Naive thymus-derived CD8-positive, alpha-beta T cell (primary cell): ENCODE results near the gene CSAG1. TPM values are rescaled to one million over a fixed set of nuclear protein-coding genes. Genes with fewer than 3 reads are reported as not detected.
"Not testable (repeated sequence)": the region's sequence is repeated elsewhere in the genome, so short reads cannot be mapped to it uniquely, and the experiment has no call there.

Experiments
- ATAC-seq, 2 donors: fragments of 150-1000 bp; cut with Tn5 transposase in 1 of 2; sonication (Bioruptor Pico), chemical (Tn5 transposase) in 1 of 2; 1 replicate in 1 of 2; 2 replicates in 1 of 2; pipeline ENCODE4 v1.10.0; 2021; ENCODE audit warnings: mild to moderate bottlenecking in 2 of 2, moderate library complexity in 2 of 2
- POLR2A ChIA-PET: fragments of 350-600 bp; sonication (Branson Sonifier 250); formaldehyde crosslinking; loops from one replicate; lab custom pipeline; 2021; ENCODE audit warnings: antibody characterized with exemption; lab: Charles Lee
- DNase-seq, 10 donors: peaks; one replicate each; pipeline versions ENCODE4 v3.0.0 to v3.0.0-alpha.2; 2020 to 2022
- H3K27ac Mint-ChIP-seq, 10 donors: one replicate each; pipeline ENCODE4 v1.8.0; 2020 to 2022; ENCODE audit warnings: mild to moderate bottlenecking in 10 of 10, mixed read lengths in 10 of 10, moderate library complexity in 4 of 10, inconsistent platforms in 1 of 10
- H3K27me3 Mint-ChIP-seq, 5 donors: one replicate each; pipeline ENCODE4 v1.8.0; 2021 to 2022; ENCODE audit warnings: mixed read lengths in 5 of 5
- H3K36me3 Mint-ChIP-seq, 3 donors: one replicate each; pipeline ENCODE4 v1.8.0; 2020 to 2022; ENCODE audit warnings: mixed read lengths in 3 of 3, mild to moderate bottlenecking in 2 of 3, inconsistent platforms in 1 of 3
- H3K4me1 Mint-ChIP-seq, 4 donors: one replicate each; pipeline ENCODE4 v1.8.0; 2021 to 2022; ENCODE audit warnings: mixed read lengths in 4 of 4
- H3K4me3 Mint-ChIP-seq, 10 donors: one replicate each; pipeline ENCODE4 v1.8.0; 2020 to 2022; ENCODE audit warnings: mild to moderate bottlenecking in 10 of 10, mixed read lengths in 10 of 10, moderate library complexity in 6 of 10, inconsistent platforms in 1 of 10
- H3K9me3 Mint-ChIP-seq, 9 donors: one replicate each; pipeline ENCODE4 v1.8.0; 2020 to 2022; ENCODE audit warnings: mixed read lengths in 9 of 9, mild to moderate bottlenecking in 3 of 9, inconsistent platforms in 1 of 9, moderate library complexity in 1 of 9
- polyA plus RNA-seq, 3 donors: library from polyadenylated mRNA; unstranded; fragments of 300-500 nt; fragmentation: Illumina TruSeq; gene quantifications; one replicate each; pipeline ENCODE4 v1.2.3, GENCODE V29; 2021
- total RNA-seq, 8 experiments: library from RNA in 2 of 8; stranded (reverse) in 2 of 8; gene quantifications; one replicate each; pipeline ENCODE4 v1.2.3 and lab custom pipeline; 2021 to 2026

The CSAG1 gene, protein sequence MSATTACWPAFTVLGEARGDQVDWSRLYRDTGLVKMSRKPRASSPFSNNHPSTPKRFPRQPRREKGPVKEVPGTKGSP
- total RNA-seq (not detected), polyA plus RNA-seq (not detected), total RNA-seq (lab: John Stamatoyannopoulos, UW) (0 reads per million in 6 experiments)

DNA sequence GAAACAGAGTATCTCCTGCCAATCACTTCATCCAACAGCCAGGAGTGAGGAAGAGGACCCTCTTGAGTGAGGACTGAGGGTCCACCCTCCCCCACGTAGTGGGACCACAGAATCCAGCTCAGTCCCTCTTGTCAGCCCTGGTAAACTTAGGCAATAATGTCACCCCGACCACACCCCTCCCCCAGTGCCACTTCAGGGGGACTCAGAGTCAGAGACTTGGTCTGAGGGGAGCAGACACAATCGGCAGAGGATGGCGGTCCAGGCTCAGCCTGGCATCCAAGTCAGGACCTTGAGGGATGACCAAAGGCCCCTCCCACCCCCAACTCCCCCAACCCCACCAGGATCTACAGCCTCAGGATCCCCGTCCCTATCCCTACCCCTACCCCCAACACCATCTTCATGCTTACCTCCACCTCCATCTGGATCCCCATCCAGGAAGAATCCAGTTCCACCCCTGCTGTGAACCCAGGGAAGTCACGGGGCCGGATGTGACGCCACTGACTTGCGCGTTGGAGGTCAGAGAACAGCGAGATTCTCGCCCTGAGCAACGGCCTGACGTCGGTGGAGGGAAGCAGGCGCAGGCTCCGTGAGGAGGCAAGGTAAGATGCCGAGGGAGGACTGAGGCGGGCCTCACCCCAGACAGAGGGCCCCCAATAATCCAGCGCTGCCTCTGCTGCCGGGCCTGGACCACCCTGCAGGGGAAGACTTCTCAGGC lies at the start of gene CSAG1, which contains the start of gene MAGEA12:
TSS of gene CSAG1 (minus strand) at position 461 of the 715 bp plus-strand sequence. CDS start 1,261 bp downstream, outside the sequence.
TSS of gene MAGEA12 (plus strand) at position 497 of the 715 bp plus-strand sequence. CDS start 2,405 bp downstream, outside the sequence.
- Mint-ChIP-seq H3K9me3 (no peaks in the 10 kb centered on the region), H3K4me3 (no peak within 1 kb of the TSS), H3K27ac (no peak within 1 kb of the TSS), H3K27me3 (peaks cover 0 to 3% (median 0%) of the 10 kb centered on the region in 5 donors), H3K36me3 (no peaks in the 10 kb centered on the region), H3K4me1 (no peaks in the 10 kb centered on the region)
- POLR2A ChIA-PET, result no interaction called here
- DNase-seq (no peak), ATAC-seq (no peak)

DNA sequence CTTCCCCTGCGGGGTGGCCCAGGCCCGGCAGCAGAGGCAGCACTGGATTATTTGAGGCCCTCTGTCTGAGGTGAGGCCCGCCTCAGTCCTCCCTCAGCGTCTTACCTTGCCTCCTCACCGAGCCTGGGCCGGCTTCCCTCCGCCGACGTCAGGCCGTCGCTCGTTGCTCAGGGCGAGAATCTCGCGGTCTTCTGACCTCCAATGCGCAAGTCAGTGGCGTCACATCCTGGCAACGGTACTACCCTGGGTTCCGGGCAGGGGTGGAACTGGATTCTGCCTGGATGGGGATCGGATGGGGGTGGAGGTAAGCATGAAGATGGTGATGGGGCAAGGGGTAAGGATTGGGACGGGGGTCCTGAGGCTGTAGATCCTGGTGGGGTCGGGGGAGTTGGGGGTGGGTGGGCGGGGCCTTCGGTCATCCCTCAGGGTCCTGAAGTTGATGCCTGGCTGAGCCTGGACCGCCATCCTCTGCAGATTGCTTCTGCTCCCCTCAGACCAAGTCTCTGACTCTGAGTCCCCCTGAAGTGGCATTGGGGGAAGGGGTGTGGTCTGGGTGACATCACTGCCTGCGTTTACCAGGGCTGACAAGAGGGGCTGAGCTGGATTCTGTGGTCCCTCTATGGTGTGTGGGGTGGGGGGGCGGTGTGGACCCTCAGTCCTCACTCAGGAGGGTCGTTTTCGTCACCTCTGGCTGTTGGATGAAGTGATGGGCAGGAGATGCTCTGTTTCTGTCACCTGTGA lies 36.2 kb upstream of the CSAG1 start, which contains the start of gene MAGEA6:
TSS of gene MAGEA6 (minus strand) at position 141 of the 741 bp plus-strand sequence. CDS start 2,039 bp downstream, outside the sequence.
- H3K4me3 Mint-ChIP-seq, H3K9me3 Mint-ChIP-seq, H3K36me3 Mint-ChIP-seq, DNase-seq, H3K27ac Mint-ChIP-seq, ATAC-seq, POLR2A ChIA-PET, H3K27me3 Mint-ChIP-seq, H3K4me1 Mint-ChIP-seq: not testable (repeated sequence)

DNA sequence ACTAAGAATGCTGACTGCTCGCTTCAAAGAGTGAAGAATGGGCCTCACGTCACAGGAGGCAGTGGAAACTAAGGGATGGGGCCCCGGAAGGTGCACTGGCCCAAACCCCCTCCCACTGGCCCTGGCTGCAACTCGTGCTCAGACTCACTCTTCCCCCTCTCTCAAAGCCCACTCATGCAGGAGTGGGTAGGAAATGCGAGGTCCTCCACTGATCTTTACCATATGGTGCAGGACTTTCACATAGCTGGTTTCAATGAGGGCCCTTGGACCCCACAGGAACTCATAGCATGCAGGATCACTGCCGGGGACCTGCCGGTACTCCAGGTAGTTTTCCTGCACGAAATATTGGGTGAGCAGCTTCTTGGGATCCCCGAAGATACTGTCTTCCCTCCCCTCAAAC lies 33.0 kb upstream of the CSAG1 start:
- H3K27me3 Mint-ChIP-seq, H3K9me3 Mint-ChIP-seq, H3K27ac Mint-ChIP-seq, H3K4me3 Mint-ChIP-seq, H3K36me3 Mint-ChIP-seq, ATAC-seq, DNase-seq, POLR2A ChIA-PET, H3K4me1 Mint-ChIP-seq: not testable (repeated sequence)

DNA sequence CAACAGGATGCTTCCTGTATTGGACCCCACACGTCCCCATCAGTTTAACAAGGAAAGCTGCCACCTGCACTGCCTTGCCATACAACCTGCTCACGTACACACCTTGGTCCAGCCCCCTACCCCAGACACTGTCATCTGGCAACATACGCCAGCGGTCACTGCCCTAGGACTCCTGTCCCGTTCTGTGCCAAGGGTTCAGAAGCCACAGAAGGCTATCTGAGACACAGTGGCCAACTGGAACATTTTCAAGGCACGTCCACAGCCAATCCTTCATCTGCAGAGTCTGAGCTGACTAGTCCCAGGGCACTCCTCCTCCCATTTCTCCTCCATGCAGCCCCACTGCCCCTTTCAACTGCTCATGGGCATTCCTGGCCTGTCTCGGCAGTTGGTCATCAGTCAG lies 28.1 kb upstream of the CSAG1 start:
- POLR2A ChIA-PET, H3K4me3 Mint-ChIP-seq, H3K27me3 Mint-ChIP-seq, ATAC-seq, H3K36me3 Mint-ChIP-seq, DNase-seq, H3K27ac Mint-ChIP-seq, H3K9me3 Mint-ChIP-seq, H3K4me1 Mint-ChIP-seq: not testable (repeated sequence)

DNA sequence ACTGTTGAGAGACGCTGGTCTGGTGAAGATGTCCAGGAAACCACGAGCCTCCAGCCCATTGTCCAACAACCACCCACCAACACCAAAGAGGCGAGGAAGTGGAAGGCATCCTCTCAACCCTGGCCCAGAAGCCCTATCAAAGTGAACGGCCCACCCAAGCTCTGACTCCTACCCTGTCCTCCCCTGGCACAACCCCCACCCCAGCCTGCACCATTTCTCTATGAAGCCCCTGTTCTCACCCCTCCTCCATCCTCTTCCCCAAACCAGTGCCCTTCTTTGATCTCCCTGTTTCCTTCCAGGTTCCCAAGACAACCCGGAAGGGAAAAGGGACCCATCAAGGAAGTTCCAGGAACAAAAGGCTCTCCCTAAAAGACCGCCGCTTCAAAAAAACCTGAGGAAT lies 26.0 kb upstream of the CSAG1 start:
- ATAC-seq, H3K4me3 Mint-ChIP-seq, H3K27ac Mint-ChIP-seq, POLR2A ChIA-PET, DNase-seq, H3K4me1 Mint-ChIP-seq, H3K36me3 Mint-ChIP-seq, H3K27me3 Mint-ChIP-seq, H3K9me3 Mint-ChIP-seq: not testable (repeated sequence)

DNA sequence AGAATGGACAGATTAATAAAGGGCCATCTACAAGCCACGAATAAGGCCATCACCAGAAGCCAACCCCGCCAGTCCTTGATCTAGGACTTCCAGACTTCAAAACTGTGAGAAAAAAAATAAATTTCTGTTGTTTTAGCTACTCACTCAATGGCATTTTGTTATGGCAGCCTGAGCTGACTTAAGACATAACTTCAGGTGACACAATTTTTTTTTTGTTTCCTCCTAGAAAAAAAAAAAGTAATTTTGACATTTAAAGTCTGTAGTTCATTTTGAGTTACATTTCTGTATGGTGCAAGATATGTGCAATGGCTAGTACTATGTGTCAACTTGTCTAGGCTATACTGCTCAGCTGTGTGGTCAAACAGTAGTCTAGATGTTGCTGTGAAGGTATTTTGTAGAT lies 25.4 kb upstream of the CSAG1 start, which contains the start of gene CSAG3:
TSS of gene CSAG3 (plus strand) at position 301 of the 400 bp plus-strand sequence.
- H3K27me3 Mint-ChIP-seq, ATAC-seq, POLR2A ChIA-PET, H3K27ac Mint-ChIP-seq, DNase-seq, H3K36me3 Mint-ChIP-seq, H3K4me3 Mint-ChIP-seq, H3K9me3 Mint-ChIP-seq, H3K4me1 Mint-ChIP-seq: not testable (repeated sequence)

DNA sequence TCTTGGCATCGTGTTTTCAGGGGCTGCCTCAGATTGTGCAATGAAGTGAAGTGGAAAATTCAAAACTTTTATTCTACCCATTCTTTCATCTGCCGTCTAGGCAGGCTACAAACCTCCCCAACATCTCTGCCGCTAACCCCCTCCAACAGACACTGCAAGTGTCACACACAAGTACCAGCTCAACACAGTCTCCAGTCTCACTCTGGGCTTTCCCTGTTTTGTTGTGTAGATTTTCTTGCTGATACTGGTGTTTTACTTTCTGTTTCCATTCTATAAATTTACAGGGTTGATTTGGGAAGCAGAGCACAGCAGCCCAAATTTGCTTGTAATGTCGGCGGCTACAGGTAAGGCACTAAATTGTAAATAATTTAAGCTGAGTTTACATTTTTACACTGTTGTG lies 21.4 kb upstream of the CSAG1 start:
- POLR2A ChIA-PET, H3K4me1 Mint-ChIP-seq, H3K27ac Mint-ChIP-seq, ATAC-seq, H3K36me3 Mint-ChIP-seq, H3K27me3 Mint-ChIP-seq, H3K9me3 Mint-ChIP-seq, H3K4me3 Mint-ChIP-seq, DNase-seq: not testable (repeated sequence)

DNA sequence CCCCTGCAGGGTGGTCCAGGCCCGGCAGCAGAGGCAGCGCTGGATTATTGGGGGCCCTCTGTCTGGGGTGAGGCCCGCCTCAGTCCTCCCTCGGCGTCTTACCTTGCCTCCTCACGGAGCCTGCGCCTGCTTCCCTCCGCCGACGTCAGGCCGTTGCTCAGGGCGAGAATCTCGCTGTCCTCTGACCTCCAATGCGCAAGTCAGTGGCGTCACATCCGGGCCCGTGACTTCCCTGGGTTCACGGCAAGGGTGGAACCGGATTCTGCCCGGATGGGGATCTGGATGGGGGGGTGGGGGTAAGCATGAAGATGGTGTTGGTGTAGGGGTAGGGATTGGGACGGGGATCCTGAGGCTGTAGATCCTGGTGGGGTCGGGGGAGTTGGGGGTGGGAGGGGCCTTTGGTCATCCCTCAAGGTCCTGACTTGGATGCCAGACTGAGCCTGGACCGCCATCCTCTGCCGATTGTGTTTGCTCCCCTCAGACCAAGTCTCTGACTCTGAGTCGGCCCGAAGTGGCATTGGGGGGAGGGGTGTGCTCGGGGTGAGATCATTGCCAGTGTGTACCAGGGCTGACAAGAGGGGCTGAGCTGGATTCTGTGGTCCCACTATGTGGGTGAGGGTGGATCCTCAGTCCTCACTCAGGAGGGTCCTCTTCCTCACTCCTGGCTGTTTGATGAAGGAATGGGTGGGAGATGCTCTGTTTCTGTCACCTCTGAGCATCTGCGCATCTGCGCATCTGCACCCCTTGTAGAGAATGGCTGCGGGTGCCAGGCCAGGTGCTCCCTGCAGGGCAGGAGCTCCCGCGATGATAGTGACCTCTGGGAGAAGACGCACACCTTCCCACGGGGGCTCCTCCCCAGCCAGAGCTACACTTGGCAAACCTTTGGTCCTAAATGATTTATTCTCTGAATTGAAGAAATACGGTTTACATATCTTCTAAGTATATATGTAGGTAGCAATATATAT lies 20.4 kb upstream of the CSAG1 start, which contains the start of gene MAGEA2:
TSS of gene MAGEA2 (minus strand) at position 157 of the 965 bp plus-strand sequence. CDS start 2,479 bp downstream, outside the sequence.
- H3K9me3 Mint-ChIP-seq, H3K36me3 Mint-ChIP-seq, H3K4me1 Mint-ChIP-seq, H3K27me3 Mint-ChIP-seq, DNase-seq, POLR2A ChIA-PET, ATAC-seq, H3K4me3 Mint-ChIP-seq, H3K27ac Mint-ChIP-seq: not testable (repeated sequence)

DNA sequence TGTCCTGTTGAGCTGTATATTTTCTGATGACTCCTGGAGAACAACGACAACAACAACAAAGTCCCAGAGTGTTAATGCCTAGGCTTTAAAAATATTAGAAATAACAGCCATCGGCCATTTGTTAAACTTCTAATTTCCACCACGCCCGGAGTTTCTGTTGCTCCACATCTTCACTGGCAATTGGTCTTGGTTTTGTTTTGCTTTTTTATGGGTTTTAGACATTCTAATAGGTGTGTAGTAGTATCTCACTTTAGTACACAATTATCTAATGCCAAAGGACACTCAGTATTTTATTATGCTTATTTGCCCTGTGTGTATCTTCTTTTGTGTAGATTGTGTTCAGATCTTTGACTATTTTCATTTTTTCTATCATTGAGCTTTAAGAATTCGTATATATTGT lies 5.0 kb upstream of the CSAG1 start:
- H3K27me3 Mint-ChIP-seq, result peaks cover 0 to 6% (median 0%) of the 10 kb centered on the region in 5 donors
- H3K27ac Mint-ChIP-seq, result no peak overlapping the region
- ATAC-seq (no peak), DNase-seq (no peak)
- no peaks in the 10 kb centered on the region for H3K9me3 Mint-ChIP-seq
- H3K4me1 Mint-ChIP-seq, result no peaks in the 10 kb centered on the region
- POLR2A ChIA-PET, result no interaction called here
- no peak overlapping the region for H3K4me3 Mint-ChIP-seq
- no peaks in the 10 kb centered on the region for H3K36me3 Mint-ChIP-seq

DNA sequence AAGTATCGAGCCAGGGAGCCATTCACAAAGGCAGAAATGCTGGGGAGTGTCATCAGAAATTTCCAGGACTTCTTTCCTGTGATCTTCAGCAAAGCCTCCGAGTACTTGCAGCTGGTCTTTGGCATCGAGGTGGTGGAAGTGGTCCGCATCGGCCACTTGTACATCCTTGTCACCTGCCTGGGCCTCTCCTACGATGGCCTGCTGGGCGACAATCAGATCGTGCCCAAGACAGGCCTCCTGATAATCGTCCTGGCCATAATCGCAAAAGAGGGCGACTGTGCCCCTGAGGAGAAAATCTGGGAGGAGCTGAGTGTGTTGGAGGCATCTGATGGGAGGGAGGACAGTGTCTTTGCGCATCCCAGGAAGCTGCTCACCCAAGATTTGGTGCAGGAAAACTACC lies 3.0 kb upstream of the CSAG1 start:
- ATAC-seq, DNase-seq, H3K27ac Mint-ChIP-seq, H3K9me3 Mint-ChIP-seq, H3K27me3 Mint-ChIP-seq, POLR2A ChIA-PET, H3K36me3 Mint-ChIP-seq, H3K4me1 Mint-ChIP-seq, H3K4me3 Mint-ChIP-seq: not testable (repeated sequence)

DNA sequence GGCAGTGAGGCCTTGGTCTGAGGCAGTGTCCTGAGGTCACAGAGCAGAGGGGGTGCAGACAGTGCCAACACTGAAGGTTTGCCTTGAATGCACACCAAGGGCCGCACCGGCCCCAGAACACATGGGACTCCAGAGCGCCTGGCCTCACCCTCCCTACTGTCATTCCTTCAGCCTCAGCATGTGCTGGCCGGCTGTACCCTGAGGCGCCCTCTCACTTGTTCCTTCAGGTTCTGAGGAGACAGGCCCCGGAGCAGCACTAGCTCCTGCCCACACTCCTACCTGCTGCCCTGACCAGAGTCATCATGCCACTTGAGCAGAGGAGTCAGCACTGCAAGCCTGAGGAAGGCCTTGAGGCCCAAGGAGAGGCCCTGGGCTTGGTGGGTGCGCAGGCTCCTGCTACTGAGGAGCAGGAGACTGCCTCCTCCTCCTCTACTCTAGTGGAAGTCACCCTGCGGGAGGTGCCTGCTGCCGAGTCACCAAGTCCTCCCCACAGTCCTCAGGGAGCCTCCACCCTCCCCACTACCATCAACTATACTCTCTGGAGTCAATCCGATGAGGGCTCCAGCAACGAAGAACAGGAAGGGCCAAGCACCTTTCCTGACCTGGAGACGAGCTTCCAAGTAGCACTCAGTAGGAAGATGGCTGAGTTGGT lies 2.5 kb upstream of the CSAG1 start:
- POLR2A ChIA-PET, result no interaction called here

DNA sequence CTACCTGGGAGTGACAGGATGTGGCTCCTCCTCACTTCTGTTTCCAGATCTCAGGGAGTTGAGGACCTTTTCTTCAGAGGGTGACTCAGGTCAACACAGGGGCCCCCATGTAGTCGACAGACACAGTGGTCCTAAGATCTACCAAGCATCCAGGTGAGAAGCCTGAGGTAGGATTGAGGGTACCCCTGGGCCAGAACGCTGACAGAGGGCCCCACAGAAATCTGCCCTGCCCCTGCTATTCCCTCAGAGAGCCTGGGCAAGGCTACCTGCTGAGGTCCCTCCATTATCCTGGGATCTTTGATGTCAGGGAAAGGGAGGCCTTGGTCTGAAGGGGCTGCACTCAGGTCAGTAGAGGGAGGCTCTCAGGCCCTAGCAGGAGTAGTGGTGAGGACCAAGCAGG lies 1.6 kb upstream of the CSAG1 start:
- DNase-seq, result no peak
- Mint-ChIP-seq H3K27ac (no peak overlapping the region), H3K9me3 (no peaks in the 10 kb centered on the region), H3K27me3 (peaks cover 0 to 3% (median 0%) of the 10 kb centered on the region in 5 donors), H3K4me3 (no peak overlapping the region), H3K4me1 (no peaks in the 10 kb centered on the region), H3K36me3 (no peaks in the 10 kb centered on the region)
- no peak for ATAC-seq
- POLR2A ChIA-PET, result no interaction called here

More for the DNA sequence above, 2.5 kb upstream of the CSAG1 start:
- no peak overlapping the region for H3K27ac Mint-ChIP-seq
- ATAC-seq, result no peak
- H3K4me3 Mint-ChIP-seq, result no peak overlapping the region
- H3K27me3 Mint-ChIP-seq, result peaks cover 0 to 3% (median 0%) of the 10 kb centered on the region in 5 donors
- no peaks in the 10 kb centered on the region for H3K36me3 Mint-ChIP-seq
- no peak for DNase-seq
- H3K9me3 Mint-ChIP-seq, result no peaks in the 10 kb centered on the region
- no peaks in the 10 kb centered on the region for H3K4me1 Mint-ChIP-seq
